Fibroblast of skin of right quadriceps (primary cell): ENCODE results near the gene ANKRD37.
A peak's percentile ranks its signal among the peaks of the same experiment; 100 is the strongest.
"Not testable (repeated sequence)": the region's sequence is repeated elsewhere in the genome, so short reads cannot be mapped to it uniquely, and the experiment has no call there.

ENCODE experiments used
- DNase-seq: peaks from one replicate; pipeline ENCODE4 v3.0.0-alpha.2; 2013

The ANKRD37 gene, protein sequence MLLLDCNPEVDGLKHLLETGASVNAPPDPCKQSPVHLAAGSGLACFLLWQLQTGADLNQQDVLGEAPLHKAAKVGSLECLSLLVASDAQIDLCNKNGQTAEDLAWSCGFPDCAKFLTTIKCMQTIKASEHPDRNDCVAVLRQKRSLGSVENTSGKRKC

DNA sequence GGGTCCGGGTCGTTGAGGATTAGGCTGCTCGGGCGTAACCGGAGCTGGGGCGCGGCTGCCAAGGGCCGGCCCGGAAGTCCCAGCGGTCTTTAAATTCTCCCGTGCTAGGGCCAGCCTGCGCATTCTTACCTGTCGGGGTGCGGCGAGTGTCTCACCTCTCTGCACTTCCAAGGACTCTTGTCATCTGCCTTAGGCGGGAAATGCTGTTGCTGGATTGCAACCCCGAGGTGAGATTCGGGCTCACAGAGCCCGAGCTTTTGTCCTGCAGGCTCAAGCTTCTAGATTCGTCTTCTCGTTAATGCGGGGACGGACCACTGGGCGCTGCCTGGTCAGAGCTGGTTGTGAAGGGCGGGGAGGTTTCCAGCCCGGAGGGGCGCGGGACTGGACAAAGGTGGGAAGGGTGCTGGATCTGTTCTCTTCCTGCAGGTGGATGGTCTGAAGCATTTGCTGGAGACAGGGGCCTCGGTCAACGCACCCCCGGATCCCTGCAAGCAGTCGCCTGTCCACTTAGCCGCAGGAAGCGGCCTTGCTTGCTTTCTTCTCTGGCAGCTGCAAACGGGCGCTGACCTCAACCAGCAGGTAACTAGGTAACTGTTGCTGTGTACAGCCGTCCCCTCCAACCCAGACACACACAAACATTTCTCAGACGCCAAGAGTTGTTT is at the start of gene ANKRD37:
ANKRD37 (plus strand) TSS at position 118 of the 662 bp plus-strand sequence; CDS start at position 201, 83 bp downstream.
- DNase-seq: peak; percentile 6

DNA sequence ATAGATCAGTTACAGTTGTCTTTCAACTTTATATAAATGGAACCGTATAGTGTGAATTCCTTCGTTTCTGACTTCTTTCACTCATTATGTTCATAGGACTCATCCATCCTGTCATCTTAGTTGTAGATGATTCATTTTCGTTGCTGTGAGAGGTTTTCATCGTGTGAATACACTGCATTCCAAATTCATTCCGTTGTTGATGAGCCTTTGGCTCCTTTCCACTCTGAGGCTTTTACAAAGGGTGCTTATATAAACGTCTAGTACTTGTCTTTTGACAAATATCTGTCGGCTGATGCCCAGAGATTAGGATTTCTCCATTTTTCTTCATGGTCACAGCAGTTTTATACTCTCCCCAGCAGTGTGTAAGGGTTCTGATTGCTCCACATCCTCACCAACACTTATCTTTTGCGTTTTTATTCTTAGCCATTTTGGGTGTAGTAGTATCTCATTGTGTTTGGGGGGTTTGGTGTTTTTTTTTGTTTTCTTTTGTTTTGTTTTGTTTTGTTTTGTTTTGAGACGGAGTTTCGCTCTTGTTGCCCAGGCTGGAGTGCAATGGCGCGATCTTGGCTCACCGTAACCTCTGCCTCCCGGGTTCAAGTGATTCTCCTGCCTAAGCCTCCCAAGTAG is 49.6 kb upstream of the ANKRD37 start:
- peak; percentile 63 for DNase-seq

- DNase-seq: no peak
These were observed 45.0 kb upstream of the ANKRD37 start for GRCh38 chr4:185351691-185352090.

- no peak for DNase-seq
These were observed 44.4 kb upstream of the ANKRD37 start for GRCh38 chr4:185352202-185352601.

- DNase-seq: no peak
These were observed 43.9 kb upstream of the ANKRD37 start for GRCh38 chr4:185352741-185353140.

DNA sequence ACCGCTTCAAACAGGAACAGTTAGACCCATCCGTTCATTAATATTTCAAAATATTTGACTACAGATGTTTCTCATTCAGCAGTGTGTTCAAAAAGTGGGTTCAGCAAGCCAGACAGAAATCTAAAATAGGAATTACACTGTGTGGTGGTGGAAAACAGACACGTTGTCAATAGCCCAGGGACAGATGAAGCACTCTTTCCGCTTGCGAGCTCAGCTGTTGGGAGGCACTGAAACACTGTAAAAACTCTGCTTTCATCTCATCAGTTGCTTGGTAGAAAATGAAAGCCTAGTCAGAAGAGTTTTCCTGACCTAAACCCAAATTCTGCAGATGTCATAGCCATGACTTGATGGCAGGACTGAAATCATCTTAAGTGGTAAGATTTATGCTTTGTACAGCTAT is 39.4 kb upstream of the ANKRD37 start:
- peak; percentile 11 for DNase-seq

GRCh38 chr4:185357733-185358440 is 38.8 kb upstream of the ANKRD37 start:
- DNase-seq: no peak

DNA sequence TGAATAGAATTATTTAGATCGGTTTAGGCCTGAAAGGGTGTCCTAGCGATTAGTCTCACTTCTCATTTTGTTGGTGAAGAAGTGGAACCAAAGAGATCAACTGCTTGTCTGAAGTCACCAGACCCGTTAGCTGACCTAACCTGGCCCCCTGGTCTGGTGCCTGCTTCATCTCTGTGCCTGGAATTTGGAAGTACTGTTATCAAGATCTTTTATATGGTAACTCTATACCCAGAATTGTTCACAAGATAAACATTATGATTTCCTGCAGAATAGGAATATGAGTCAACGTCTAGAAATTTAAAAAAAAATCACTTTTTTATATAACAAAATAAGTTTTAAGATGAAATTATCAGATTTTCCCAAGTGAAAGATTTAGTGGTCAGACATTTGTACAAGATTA is 38.1 kb upstream of the ANKRD37 start:
- DNase-seq: peak; percentile 41

DNA sequence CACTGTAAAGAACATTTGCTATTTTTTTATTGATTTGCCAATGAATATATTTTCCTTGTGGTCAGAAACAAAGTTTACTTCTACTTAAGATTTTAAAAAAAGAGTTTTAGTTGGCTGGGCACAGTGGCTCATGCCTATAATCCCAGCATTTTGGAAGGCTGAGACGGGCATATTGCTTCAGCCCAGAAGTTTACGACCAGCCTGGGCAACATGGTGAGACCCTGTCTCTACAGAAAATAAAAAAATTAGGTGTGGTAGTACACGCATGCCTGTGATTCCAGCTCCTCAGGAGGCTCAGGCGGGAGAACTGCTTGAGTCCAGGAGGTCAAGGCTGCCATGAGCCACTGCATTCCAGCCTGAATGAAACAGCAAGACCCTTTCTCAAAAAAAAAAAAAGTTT is 37.7 kb upstream of the ANKRD37 start:
- DNase-seq: peak; percentile 24

DNA sequence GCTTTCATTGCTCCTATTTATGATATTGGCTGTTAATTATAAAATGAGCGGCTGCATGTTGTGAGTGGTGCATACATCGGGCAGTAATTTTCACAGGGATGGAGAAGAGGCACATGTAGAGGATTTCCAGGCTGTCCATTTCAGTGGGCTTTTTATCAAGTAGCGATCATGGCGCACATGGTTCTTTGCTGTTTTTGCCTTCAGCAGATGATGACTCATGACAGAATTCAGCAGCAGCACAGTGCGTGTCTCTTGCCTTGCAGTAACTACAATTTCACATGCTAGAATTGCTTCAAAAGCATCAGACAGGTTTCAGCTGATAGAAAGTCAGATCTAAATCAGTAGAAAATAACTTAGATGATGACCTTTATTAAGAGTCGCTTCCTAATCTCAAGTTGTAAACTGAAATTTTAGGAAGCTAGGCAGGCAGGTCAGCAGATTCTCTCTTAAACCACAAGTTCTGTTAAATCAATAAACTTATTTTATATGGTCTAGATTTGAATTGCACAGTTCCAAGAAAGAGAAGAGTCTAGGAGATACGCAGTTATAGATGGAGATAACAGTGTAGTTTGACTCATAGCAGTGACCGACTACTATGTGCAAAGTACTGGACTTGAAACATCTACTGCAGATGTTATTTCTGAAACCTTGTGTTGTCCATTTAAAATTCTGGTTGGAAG is 36.7 kb upstream of the ANKRD37 start:
- peak; percentile 49 for DNase-seq

- DNase-seq: no peak
These were observed 34.8 kb upstream of the ANKRD37 start for GRCh38 chr4:185361872-185362271.

- not testable (repeated sequence) for DNase-seq
These were observed 34.1 kb upstream of the ANKRD37 start for GRCh38 chr4:185362570-185362969.

GRCh38 chr4:185363251-185363650 is 33.4 kb upstream of the ANKRD37 start:
- no peak for DNase-seq

DNA sequence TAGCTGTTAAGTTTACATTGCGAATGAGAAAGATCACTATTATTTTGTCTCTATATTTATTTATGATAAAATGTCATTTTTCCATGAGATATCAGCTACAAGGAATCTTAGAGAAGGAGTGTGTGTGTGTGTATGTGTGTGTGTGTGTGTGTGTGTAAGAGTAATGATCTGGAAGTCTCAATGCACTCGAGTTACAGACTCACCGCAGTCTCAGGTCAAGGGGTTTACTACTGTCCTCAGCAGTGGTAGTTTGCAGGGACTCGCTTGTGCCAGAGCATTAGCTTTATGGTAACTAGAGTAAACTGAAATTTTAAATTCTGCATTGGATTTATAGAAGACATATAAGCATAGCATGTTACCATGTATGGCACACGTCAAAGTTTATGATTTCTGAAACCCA is 31.8 kb upstream of the ANKRD37 start:
- DNase-seq: no peak

GRCh38 chr4:185369731-185370130 is 26.9 kb upstream of the ANKRD37 start:
- DNase-seq: peak; percentile 30

- no peak for DNase-seq
These were observed 26.2 kb upstream of the ANKRD37 start for GRCh38 chr4:185370268-185370949.

GRCh38 chr4:185371702-185372101 is 24.9 kb upstream of the ANKRD37 start:
- no peak for DNase-seq

GRCh38 chr4:185374027-185374426 is 22.6 kb upstream of the ANKRD37 start:
- DNase-seq: no peak

DNA sequence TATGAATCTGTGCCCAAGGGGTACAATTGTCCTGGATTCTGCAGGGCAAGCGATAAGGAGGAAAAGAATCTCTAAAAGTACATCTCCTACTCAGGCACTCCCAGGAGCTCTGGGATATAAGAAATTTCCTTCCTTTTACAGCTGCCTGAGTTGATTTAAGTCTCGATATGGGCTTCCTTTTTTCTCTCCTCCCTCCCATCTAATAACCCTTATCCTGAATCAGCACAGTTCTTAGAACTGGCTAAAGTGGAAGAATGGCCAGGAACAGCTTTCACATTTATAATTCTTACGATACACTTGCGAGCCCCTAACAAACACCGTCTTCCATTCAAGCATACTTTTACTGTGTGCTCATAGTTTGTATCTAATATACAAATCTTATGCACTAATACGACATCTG is 22.1 kb upstream of the ANKRD37 start:
- DNase-seq: no peak

DNA sequence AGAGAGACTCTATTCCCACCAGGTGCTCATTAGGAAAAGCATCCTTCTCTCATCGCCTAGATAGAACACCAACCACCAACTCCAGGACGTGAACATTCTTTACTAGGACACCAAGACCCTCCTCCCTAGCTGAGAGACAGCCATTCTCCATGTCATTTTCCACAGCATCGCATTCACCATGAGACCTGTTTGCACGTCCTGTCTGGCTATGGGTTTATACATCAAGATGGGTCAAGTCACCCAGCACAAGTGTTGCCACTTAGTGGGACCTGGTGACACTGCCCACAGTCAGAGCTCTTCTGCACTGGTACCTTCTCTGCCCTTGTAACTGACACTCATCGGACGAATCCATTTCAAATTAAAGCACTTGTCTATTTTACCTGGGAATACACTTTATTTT is 18.4 kb upstream of the ANKRD37 start:
- no peak for DNase-seq

GRCh38 chr4:185379326-185380295 is 17.0 kb upstream of the ANKRD37 start:
- DNase-seq: no peak
